ENCODE measurements around the gene CPXM2. TPM values are rescaled to one million over a fixed set of nuclear protein-coding genes. Genes with fewer than 3 reads are reported as not detected.

The CPXM2 gene
- total and polyA plus RNA-seq, 2 experiments from 2014 or later, result 3.7 to 4.9 TPM

GRCh38 chr10:123854498-123854897 is 37.1 kb downstream of the CPXM2 start:
- Histone ChIP-seq H3K27ac (no peak overlapping the region), H3K9me2 (replicated peaks; ENCODE audit: insufficient read depth) (no peaks in the 10 kb centered on the region), H4K20me1 (ENCODE audit: insufficient read depth, poor library complexity, severe bottlenecking) (no peaks in the 10 kb centered on the region), H3K4me2 (no peak overlapping the region), H2AFZ (no peak overlapping the region), H3K27me3 (no peaks in the 10 kb centered on the region), H3K79me2 (no peaks in the 10 kb centered on the region), H3K4me1 (ENCODE audit: insufficient read depth) (peaks cover 12% of the 10 kb centered on the region), H3K9me3 (ENCODE audit: low read depth) (no peaks in the 10 kb centered on the region), H3K36me3 (replicated peaks; ENCODE audit: insufficient read depth, low read depth) (no peaks in the 10 kb centered on the region), H3K4me3 (no peak overlapping the region)
- WGBS (ENCODE audit: low lambda C conversion rate, missing lambda C conversion rate), result 79% methylated on average over 7 of the region's 7 CpGs
- DNase-seq (ENCODE audit: low spot score), result no peak
- TF ChIP-seq CTCF (IDR thresholded peaks at IDR 0.05; ENCODE audit: poor library complexity) (no peak), EZH2phosphoT487 (IDR thresholded peaks at IDR 0.05; ENCODE audit: low read depth, severe bottlenecking, unreplicated experiment) (no peak), EZH2 (IDR thresholded peaks at IDR 0.05; ENCODE audit: borderline replicate concordance) (no peak)

GRCh38 chr10:123854003-123854402 is 37.6 kb downstream of the CPXM2 start:
- Histone ChIP-seq H3K9me2 (replicated peaks; ENCODE audit: insufficient read depth) (no peaks in the 10 kb centered on the region), H3K36me3 (replicated peaks; ENCODE audit: insufficient read depth, low read depth) (no peaks in the 10 kb centered on the region), H3K4me1 (ENCODE audit: insufficient read depth) (peaks cover 12% of the 10 kb centered on the region), H3K79me2 (no peaks in the 10 kb centered on the region), H3K4me3 (no peak overlapping the region), H3K27me3 (no peaks in the 10 kb centered on the region), H3K9me3 (ENCODE audit: low read depth) (no peaks in the 10 kb centered on the region), H3K27ac (no peak overlapping the region), H4K20me1 (ENCODE audit: insufficient read depth, poor library complexity, severe bottlenecking) (no peaks in the 10 kb centered on the region), H3K4me2 (no peak overlapping the region), H2AFZ (no peak overlapping the region)
- TF ChIP-seq EZH2phosphoT487 (IDR thresholded peaks at IDR 0.05; ENCODE audit: low read depth, severe bottlenecking, unreplicated experiment) (no peak), EZH2 (IDR thresholded peaks at IDR 0.05; ENCODE audit: borderline replicate concordance) (no peak), CTCF (IDR thresholded peaks at IDR 0.05; ENCODE audit: poor library complexity) (no peak)
- 69% methylated on average over 4 of the region's 4 CpGs for WGBS (ENCODE audit: low lambda C conversion rate, missing lambda C conversion rate)
- DNase-seq (ENCODE audit: low spot score), result no peak

GRCh38 chr10:123852411-123852951 is 39.1 kb downstream of the CPXM2 start:
- Histone ChIP-seq H3K27me3 (no peaks in the 10 kb centered on the region), H3K4me2 (no peak overlapping the region), H3K4me1 (ENCODE audit: insufficient read depth) (no peaks in the 10 kb centered on the region), H3K27ac (no peak overlapping the region), H4K20me1 (ENCODE audit: insufficient read depth, poor library complexity, severe bottlenecking) (no peaks in the 10 kb centered on the region), H3K9me3 (ENCODE audit: low read depth) (no peaks in the 10 kb centered on the region), H3K9me2 (replicated peaks; ENCODE audit: insufficient read depth) (no peaks in the 10 kb centered on the region), H2AFZ (no peak overlapping the region), H3K36me3 (replicated peaks; ENCODE audit: insufficient read depth, low read depth) (no peaks in the 10 kb centered on the region), H3K4me3 (no peak overlapping the region), H3K79me2 (no peaks in the 10 kb centered on the region)
- no peak for DNase-seq (ENCODE audit: low spot score)
- 93% methylated on average over 7 of the region's 7 CpGs for WGBS (ENCODE audit: low lambda C conversion rate, missing lambda C conversion rate)
- no peak for TF ChIP-seq EZH2phosphoT487 (IDR thresholded peaks at IDR 0.05; ENCODE audit: low read depth, severe bottlenecking, unreplicated experiment)
- TF ChIP-seq EZH2 (IDR thresholded peaks at IDR 0.05; ENCODE audit: borderline replicate concordance), result no peak
- TF ChIP-seq CTCF (IDR thresholded peaks at IDR 0.05; ENCODE audit: poor library complexity), result no peak
